Left ventricle myocardium superior (tissue), 1 donor: ENCODE measurements around the gene ZNF133. TPM values are rescaled to one million over a fixed set of nuclear protein-coding genes. Genes with fewer than 3 reads are reported as not detected.
"Not testable (repeated sequence)": the region's sequence is repeated elsewhere in the genome, so short reads cannot be mapped to it uniquely, and the experiment has no call there.

ENCODE experiments used
- ATAC-seq: fragments of 200-7000 bp; cut with Tn5 transposase; one replicate; pipeline ENCODE4 v1.9.1; 2020; ENCODE audit warnings: mild to moderate bottlenecking, moderate library complexity
- DNase-seq: peaks from one replicate; pipeline ENCODE4 v3.0.0-alpha.2; 2020
- intact Hi-C: fragments of 100-400 bp; cut with micrococcal nuclease; formaldehyde crosslinking; loops from one replicate; pipeline ENCODE4 v1.11.0; 2022
- total RNA-seq: library from RNA; stranded (reverse); fragmentation: NEBNext Ultra II Directional; extraction: Animal tissue kit (Norgen Biotek cat#: 25700); gene quantifications from one replicate; pipeline ENCODE4 v1.2.1, GENCODE V29; 2021
- donor health status: DM: no; HTN: yes; CAD: no; lungs with severe emphysema.

Gene ZNF133
- total RNA-seq, 1 donor from 2014 or later = 6.3 TPM

- no peak for DNase-seq
- no peak for ATAC-seq
- intact Hi-C loops = no loop called here
Observed at GRCh38 chr20:18331694-18332093, 43.4 kb downstream of the ZNF133 start.

GRCh38 chr20:18349749-18350148 is 61.4 kb downstream of the ZNF133 start:
- ATAC-seq, intact Hi-C loops, DNase-seq: not testable (repeated sequence)

GRCh38 chr20:18359854-18360253 is 71.5 kb downstream of the ZNF133 start:
- ATAC-seq (no peak), DNase-seq (no peak)
- intact Hi-C loops = no loop called here

DNA sequence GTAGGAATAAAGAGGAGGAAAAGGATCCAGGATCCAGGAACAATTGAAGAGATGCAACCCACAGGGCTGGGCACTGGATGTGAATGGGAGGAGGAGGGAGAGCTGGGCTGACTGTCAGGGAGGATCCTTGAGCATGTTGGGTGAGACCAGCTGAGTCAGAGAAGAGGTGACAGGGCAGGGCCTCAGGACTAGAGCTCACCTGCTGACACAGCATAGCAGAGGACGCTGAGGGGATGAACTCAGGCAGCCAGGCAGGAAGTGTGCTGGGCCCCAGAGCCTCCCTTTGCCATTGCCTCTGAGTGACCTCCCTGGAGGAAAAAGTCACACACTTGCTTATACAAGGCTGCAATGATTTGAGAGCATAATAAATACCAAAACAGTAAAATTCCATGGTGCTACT is 72.3 kb downstream of the ZNF133 start:
- no peak for ATAC-seq
- intact Hi-C loops = no loop called here

GRCh38 chr20:18361678-18362077 is 73.4 kb downstream of the ZNF133 start:
- DNase-seq (no peak), ATAC-seq (no peak)
- intact Hi-C loops = no loop called here

More for the DNA sequence above, 72.3 kb downstream of the ZNF133 start:
- no peak for DNase-seq

DNA sequence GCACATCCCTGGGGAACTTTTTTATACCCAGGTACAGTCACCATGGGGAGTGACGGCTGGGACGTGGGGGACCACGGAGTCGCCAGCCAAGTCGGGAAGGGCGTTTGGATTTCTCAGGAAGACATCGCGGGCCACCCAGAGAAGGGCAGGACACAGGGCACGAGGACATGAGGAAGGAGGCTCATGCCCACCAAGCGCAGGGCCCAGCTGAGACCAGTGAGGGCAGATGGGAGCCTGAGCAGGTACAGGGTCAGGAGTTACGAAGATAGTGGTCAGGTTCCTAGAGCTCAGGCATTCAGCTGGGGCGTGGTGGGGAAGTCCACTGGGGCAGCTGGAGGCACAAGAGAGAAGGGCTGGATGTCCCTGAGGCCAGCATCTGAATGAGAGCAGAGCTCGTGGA is 74.6 kb downstream of the ZNF133 start:
- DNase-seq (no peak), ATAC-seq (no peak)
- intact Hi-C loops = no loop called here

- DNase-seq (no peak), ATAC-seq (no peak)
- intact Hi-C loops = no loop called here
Observed at GRCh38 chr20:18363708-18364107, 75.4 kb downstream of the ZNF133 start.

DNA sequence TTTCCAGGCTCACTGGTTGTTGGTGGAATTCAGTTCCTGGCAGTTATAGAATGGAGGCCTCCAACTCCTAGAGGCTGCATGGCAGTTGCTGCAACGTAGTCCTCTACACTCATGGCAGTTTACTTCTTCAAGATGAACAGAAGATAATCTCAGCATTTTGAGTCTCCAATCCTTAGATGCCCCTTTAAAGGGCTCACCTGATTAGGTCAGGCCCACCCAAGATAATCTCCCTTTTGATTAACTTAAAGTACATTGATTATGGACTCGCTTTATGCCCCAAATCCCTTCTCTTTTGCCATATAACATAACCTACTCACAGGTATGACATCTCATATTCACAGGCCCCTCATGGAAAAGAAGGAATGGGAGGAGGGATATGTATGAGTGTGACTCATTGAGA is 76.4 kb downstream of the ZNF133 start:
- intact Hi-C loops = no loop called here
- no peak for ATAC-seq
- DNase-seq = no peak

Other genes starting within 250 kb of the ZNF133 start
- gene OVOL2, start 230.6 kb upstream of the ZNF133 start, total RNA-seq = not detected
- 13.1 TPM for gene KAT14, start 150.7 kb upstream of the ZNF133 start, total RNA-seq
- 12.6 TPM for gene PET117, start 150.7 kb upstream of the ZNF133 start, total RNA-seq
- 0.50 TPM for gene DZANK1, start 178.5 kb downstream of the ZNF133 start, total RNA-seq
- gene POLR3F, start 178.9 kb downstream of the ZNF133 start, total RNA-seq = 9.9 TPM
- gene RBBP9, start 208.7 kb downstream of the ZNF133 start, total RNA-seq = 5.1 TPM
- 9.5 TPM for gene SEC23B, start 219.4 kb downstream of the ZNF133 start, total RNA-seq